GM18526 (cell line): ENCODE data around the gene ZHX3.

Source experiments
- POLR2A ChIP-seq: IDR thresholded peaks from 3 replicates; pipeline ENCODE4 v1.6.1; 2011; ENCODE audit not compliant: insufficient read length; ENCODE audit errors: extremely low read depth

ZHX3 gene

DNA sequence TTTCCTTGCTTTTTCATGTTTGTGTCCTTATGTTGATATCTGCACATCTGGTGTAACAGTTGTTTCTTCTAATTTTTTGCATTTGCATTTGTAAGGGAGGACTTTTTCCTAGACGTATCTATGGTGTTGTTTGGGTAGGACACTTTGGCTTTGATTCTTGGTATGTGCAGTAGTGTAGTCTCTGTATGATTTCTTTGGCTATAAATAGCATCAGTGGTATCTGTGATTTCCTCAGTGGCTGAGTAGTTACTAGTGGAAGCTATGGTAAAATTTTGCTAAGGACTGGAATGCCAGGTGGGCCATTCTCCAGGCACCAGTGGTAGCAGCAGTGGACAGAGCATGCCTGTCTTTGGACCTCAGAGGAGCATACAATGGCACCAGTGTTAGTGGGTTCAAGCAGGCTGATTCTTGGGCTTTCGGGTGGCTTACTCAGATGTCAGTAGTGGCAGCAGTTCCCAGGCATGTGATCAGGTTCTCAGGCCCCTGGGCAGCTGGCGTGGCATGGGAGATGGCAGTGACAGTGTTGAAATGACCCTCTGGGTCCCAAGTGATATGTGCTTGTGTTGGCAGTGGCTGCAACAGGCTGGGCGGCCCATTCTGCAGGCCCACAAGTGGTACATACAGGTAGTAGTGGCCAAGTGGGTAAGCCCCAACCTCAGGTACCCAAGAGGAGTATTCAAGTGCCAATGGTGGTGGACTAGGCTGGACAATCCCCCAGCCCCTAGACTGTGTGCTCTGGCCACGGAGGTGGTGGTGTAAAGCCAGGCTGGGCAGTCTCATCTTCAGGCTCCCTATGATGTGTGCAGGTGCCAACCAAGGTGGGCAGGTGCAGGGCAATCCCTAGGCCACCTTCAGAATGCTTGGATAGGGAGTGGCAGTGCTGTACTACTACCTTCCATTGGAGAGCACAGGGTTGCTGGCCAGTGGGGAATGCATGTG is 125.7 kb downstream of the ZHX3 start:
- TF ChIP-seq POLR2A = no peak

DNA sequence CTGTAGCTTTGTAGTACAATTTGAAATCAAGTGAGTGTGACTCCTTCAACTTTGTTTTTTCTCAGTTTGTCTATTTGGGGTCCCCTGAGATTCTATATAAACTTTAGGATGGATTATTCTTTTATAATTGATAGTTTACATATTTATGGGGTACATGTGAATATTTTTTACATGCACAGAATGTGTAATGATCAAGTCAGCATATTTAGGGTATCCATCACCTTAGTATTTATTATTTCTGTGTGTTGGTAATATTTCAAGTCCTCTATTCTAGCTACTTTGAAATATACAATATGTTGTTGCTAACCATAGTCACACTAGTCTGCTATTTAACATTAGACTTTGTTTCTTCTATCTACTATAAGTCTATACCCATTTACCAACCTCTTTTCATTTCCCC is 129.9 kb downstream of the ZHX3 start:
- no peak for TF ChIP-seq POLR2A

DNA sequence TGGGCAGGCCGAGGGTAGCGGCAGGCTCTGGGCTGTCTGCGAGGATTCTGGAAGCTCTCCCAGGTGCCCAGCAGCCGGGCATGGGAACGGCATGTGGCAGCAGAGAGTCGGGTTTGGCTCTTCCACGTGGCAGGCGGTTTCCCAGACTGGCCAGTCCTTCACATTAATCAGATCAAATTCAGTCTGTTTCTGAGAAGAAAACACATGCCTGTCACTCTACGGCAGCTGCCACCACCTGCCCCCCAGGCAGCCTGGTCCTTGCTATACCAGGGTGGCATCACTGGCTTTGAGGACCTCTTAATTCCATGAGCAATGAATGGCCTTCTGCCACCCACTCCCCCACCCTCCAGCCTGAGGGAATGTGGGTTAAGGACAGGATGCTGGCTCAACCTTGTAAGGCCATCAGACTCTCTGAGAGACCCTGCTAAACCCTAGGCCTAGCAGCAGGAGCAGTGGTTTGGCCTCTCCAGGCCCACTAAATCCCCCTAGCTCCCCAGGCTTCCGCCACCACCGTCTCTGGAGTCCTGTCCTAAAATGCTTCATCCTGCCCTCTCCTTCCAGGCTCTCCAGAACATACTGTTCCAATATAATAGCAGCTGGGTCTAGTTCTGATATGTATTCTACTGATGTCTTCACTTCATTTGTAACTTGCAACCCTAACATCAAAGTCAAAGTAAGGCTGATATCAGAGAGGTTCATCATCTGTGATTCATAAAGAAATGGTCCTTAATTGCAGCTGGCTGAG is 132.3 kb downstream of the ZHX3 start:
- no peak for TF ChIP-seq POLR2A

DNA sequence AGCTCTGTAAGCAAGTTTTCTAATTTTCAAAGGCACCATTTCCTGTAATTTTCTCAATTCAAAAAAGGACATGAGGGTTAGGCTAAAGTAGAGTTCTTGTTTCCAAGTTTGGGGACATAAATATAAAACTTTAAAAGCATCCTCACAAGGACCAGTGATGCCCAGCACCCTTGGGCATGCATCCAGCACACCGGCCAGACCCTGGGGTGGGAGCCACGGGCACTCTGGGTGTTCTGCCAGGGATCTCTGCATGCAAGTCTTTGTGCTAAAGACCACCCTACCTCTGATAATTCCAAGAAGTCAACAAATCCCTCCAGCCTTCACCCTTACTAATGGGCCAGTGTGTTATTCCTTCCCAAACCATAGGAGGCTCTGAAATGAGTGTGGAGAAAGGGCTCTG is 133.7 kb downstream of the ZHX3 start:
- no peak for TF ChIP-seq POLR2A

DNA sequence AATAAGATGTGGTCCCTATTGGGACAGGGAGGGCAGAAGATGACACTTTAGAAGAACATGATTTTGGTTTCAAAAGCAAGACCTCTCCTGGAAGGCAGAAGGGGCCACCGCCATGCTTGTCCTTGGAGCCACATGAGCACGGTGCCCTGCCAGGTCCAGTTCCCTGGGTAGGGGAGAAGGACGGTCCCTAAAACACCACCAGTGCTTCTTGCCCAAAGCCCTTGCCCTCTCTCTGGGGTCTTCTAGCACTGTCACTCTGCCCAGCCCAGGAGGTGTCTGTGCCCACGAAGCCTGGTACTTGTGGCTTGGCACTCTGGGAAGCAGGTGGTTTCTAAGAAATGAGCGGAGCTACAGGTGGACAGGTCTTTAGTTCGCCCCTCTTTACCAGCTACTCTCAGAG is 134.1 kb downstream of the ZHX3 start:
- no peak for TF ChIP-seq POLR2A

DNA sequence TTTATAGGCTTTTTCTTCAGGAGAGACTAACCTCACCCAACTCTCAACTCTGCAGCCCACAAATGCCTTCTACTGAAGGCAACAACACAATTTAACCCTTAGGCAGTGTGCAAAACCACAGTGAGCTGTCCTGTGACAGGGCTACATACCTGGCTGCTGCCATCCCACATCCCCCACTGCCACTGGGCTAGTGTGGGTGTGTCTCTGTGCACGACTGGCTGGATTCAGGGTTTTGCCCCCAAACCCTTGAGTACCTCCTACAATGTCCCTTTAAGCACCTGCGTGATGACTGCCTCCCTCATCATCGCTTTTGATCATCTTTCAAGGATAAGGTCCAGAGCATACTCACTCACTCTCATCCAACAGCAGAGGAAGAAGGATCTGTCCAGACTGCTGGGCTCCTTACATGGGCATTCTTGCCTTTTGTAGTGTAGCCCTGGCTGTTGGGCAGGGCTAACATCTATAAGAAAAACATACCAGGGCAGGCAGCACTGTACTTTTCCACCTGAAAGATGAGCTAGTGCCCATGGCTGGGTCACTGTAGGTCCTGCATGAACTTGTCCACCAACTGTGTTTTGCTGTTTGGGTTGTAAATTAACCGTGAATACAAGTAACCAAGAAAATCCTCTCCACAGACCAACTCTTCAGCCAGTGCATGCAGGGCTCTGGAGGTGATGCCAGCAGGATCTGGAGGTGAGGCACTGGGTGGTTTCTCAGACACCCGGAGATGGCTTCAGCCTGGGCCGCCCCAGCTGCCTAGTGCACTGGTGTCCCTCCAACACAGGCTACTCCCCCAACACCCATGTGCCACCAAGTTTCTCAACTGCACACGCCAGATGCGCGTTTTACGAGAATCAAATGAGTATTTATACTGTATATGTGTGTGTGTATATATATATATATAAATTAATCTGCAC is 135.0 kb downstream of the ZHX3 start:
- no peak for TF ChIP-seq POLR2A

DNA sequence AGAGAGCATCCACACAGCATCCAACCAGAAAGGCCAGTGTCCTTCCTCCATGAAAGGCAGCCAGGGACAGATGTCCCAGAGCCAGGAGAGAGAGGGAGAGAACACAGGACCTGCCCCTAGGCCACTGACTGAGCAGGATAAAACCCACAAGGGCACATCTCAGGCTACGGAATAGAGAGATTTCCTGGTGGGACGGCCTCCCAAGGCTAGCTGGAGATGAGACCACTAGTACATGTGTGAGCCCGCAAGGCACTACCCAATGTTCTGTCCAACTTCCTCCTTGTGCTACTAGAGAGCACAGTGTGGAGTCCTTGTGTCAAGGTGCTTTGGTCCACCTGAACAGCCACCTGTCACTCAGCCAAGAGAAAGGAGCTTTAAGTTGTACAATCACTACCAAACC is 136.0 kb downstream of the ZHX3 start:
- no peak for TF ChIP-seq POLR2A

DNA sequence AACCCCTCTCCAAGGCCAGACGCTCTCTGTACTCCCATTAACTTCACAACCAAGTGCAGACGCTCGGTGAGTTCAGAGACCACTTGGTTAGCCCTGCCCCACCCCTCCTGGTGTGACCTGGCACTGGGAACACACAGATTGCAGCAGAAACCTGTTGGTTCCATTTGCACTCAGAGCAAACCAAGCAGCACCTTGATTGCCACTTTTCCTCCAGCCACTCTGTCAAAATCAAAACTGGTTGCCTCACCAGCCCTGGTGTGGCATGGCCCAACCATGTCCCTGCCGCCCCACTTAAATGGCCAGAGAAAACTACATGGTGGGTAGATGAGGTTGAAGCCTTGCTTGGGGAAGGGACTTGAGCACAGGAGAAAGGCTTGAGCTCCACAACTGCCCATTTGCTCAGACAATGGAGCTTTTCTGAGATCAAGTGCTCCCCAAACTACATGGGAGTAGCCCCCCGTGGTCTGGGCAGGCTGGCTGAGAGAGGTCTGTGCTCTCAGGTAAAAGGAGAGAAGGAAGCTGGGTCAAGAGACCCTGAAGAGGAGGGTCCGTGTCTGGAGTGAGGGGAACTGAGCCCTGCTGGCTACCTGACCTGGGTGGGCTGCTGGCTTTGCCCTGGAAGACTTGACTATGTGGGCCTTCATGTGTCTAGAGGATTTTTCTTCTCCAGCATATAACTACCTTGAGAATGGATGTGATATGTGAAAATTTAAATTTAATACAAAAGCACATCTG is 136.8 kb downstream of the ZHX3 start:
- TF ChIP-seq POLR2A = no peak

DNA sequence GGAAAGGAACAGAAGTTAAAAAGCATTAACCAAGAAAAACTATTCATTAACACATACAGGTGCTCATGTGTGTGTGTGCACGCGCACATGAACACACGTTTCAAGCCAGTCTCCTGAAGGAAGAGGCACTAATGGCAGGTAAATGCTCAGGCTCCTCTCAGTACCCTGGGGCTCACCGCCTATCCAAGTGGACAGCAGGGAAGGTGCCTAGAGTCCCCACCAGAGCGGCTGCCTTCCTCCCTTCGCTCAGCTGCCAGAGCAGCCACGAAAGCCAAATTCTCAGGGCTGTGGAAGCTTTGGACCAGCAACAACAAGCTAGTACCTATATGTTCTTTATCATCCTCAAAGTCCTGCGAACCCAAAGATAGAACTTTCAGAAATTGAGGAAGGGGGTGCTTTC is 137.6 kb downstream of the ZHX3 start:
- TF ChIP-seq POLR2A = no peak

DNA sequence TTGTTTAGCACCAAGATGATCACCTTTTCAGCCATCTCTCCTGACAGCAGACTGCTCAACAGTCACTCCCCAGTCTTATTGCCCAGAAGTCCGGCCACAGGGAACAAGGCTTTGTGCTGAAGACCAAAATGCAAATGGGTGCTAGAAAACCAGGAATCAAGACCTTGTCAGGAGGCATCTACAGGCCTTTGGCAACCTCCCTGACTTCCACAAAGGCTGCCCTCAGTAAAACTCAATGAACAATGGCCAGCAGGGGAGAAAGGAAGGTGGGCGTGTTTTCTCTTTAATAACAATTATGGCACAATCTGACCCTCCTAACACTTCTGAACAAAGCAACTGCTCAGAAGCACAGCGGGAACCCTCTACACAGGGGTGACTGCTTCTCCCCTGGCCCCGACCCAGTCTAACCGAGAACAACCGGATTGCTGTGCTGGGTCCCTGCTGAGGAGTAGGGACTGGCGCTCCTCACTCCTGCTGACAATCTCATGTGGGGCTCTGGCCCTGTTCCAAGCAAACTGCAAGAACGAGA is 138.6 kb downstream of the ZHX3 start:
- TF ChIP-seq POLR2A = no peak

DNA sequence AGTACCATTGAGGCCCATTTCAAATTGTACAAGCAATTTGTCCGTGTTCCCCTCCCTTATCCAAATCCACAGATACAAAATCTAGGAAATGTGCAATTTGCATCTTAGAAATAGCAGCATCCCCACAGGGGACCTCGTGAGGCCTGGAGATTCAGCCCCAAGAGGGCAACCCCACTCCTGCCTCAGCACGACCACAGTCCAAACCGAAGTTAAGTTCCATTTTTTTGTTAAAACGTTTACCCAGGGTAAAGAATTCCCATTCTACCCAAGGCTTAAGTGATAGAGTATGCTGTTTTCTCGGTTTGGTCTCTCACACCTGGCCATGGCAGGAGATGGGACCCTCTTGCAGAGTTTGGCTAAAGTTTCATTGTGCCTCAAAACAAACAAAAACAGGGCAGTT is 139.0 kb downstream of the ZHX3 start:
- no peak for TF ChIP-seq POLR2A

DNA sequence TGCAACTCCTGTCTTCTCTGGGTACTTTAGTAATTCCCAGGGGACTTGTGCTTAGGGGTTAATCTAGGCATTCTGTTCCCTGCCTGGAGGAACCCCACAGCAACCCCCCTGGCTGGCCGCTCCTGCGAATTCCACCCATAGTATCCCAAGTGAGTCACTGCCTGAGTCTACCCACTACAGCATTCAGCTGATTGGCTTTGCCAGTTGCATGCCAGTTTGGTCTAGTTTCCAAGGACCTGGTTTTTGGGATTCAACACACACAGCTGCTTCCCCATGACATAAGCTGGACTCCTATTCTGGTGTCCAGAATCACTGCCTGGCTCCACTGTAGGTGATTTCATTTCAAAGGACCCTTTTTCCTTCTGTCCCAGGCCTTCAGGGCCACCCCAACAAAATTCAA is 139.9 kb downstream of the ZHX3 start:
- no peak for TF ChIP-seq POLR2A

DNA sequence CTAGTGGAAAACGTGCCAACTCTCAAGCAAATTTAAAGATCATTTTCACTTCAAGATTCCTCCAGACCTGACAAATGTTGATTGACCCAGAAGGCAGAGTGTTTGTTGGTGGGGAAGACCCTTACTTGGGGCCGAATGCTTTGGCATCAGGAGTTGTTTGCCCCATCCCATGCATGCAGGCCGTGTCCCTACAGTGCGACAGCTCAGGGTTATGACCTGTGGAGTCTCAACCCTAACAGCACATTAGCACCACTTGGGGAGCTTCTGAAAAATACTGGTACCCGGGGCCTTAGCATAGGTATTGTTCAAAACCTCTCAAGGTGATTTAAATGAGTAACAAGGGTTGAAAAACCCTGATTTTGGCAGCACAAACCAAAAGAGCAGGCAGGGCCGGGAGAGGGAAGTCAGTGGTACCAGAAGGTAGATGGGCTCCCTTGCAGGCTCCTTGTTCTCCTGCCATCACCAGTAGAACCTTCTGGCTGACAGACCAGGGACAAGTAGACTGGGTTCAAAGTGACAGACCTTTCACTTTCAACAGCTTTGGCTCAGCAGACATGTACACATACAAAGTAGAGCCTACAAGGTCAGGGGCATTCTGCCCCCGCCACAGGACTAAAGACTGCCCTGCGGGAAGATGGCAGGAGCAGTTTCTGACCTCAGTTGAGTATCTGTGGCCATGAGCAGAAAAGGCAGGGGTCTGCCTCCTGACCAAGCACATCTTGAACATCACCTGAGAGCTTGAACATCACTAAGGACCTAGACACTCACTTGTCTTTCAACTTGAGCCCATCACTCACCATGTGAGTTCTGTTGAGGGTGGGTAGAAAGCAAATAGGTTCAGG is 140.6 kb downstream of the ZHX3 start:
- TF ChIP-seq POLR2A = no peak
